ENCODE results near the gene NFATC2IP.
A peak's percentile ranks its signal among the peaks of the same experiment; 100 is the strongest.
"Not testable (repeated sequence)": the region's sequence is repeated elsewhere in the genome, so short reads cannot be mapped to it uniquely, and the experiment has no call there.

Gene NFATC2IP

GRCh38 chr16:28924762-28925385 lies 25.9 kb upstream of the NFATC2IP start, which contains the start of gene RABEP2:
Gene RABEP2, minus strand, starts transcription at chr16:28925238. Its CDS starts 75 bp downstream, at chr16:28925163.
- DNase-seq, result peak; percentile 93
- in situ Hi-C loops (cut with HindIII; ENCODE audit: low pct_ligation_motif_present, low pct_unique_long_range_greater_than_20kb, low sequenced_read_pairs), result no loop called here

DNA sequence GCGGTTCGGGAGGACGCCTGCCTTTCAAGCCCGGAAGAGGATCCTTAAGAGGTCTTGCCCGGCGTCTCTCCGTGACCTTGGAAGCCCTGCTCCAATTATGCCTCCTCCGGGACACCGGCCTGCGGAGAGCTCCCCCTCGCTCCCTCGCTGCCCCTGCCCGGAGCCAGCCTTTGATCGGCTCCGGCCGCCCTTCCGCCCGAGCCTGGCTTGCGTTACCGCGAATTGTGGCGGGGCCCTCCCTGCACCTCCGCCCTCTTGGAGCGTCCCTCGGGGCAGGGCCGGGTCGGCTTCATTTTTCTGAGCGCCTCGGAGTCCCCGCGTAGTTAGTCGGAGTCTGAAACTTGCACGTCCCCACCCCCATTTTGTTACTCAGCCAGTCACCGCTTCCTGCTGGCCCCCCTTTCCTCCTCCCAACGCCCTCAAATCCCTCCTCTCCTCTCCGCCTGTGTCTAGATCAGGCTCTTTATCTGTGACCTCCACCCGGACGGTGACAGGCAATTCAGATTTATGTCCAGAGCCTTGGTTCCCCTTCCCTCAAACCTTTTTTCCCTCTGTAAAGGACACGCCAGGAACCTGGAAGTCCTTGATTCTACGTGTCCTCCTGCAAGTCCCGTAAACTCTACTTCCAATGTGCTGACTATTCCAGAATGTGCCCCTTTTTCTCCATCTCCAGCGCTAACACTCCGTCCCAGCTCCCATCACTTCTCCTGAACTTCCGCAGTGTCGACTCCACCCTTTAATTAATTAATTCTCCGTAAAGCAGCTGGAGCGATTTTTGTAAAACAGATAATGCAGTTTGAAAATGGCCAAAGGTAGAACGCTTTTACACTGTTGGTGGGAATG lies 25.1 kb upstream of the NFATC2IP start:
- DNase-seq, result peak; percentile 80
- in situ Hi-C loops (cut with HindIII; ENCODE audit: low pct_ligation_motif_present, low pct_unique_long_range_greater_than_20kb, low sequenced_read_pairs), result no loop called here

DNA sequence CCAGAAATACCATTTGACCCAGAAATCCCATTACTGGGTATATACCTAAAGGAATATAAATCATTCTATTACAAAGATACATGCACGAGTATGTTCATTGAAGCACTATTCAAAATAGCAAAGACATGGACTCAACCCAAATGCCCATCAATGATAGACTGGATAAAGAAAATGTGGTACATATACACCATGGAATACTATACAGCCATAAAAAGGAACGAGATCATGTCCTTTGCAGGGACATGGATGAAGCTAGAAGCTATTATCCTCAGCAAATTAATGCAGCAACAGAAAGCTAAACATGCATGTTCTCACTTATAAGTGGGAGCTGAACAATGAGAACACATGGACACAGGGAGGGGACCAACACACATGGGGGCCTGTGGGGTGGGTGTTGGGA lies 24.5 kb upstream of the NFATC2IP start:
- in situ Hi-C loops (cut with HindIII; ENCODE audit: low pct_ligation_motif_present, low pct_unique_long_range_greater_than_20kb, low sequenced_read_pairs); DNase-seq: not testable (repeated sequence)

DNA sequence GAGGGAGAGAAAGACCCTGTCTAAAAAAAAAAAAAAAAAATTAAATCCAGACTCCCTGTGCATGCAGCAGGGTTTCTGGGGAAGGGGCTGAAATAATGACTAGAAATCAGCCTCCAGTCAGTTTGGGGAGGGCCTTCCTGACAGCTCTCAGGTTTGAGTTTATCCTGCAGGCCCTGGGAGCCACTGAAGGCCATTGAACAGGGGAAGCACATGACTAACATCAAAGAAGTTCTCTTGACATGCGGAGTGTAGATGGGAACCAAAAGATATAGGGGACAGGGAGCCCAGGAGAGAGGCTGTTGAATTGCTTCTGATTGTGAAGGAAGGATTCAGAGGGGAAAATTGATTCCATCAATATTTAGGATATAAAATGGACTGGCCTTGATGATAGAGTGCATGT lies 22.9 kb upstream of the NFATC2IP start:
- in situ Hi-C loops (cut with HindIII; ENCODE audit: low pct_ligation_motif_present, low pct_unique_long_range_greater_than_20kb, low sequenced_read_pairs), result no loop called here
- no peak for DNase-seq

- in situ Hi-C loops (cut with HindIII; ENCODE audit: low pct_ligation_motif_present, low pct_unique_long_range_greater_than_20kb, low sequenced_read_pairs), result no loop called here
- no peak for DNase-seq
Observed at GRCh38 chr16:28930203-28930602, 20.5 kb upstream of the NFATC2IP start.

DNA sequence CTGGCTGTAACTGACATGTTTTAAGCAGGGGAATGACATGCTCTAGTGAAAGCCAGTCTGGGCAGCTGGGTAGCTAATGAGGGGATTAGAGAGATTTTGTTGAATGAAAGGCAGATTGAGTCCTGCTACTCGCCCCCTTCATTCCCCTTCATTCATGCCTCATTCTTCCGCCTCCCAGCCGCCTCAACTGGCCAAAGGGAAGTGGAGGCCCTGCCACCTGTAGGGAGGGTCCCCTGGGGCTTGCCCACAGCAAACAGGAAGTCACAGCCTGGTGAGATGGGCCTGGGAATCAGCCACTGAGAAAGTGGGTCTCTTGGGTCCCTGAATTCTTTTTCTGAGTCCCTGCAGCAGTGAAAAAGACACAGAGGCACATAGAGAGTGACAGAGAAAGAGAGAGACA lies 20.1 kb upstream of the NFATC2IP start:
- no peak for DNase-seq
- in situ Hi-C loops (cut with HindIII; ENCODE audit: low pct_ligation_motif_present, low pct_unique_long_range_greater_than_20kb, low sequenced_read_pairs), result no loop called here

DNA sequence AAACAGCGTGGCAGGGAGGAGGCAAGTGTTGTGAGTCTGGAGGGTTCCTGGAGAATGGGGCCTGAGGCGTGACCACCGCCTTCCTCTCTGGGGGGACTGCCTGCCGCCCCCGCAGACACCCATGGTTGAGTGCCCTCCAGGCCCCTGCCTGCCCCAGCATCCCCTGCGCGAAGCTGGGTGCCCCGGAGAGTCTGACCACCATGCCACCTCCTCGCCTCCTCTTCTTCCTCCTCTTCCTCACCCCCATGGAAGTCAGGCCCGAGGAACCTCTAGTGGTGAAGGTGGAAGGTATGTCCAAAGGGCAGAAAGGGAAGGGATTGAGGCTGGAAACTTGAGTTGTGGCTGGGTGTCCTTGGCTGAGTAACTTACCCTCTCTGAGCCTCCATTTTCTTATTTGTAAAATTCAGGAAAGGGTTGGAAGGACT lies 18.9 kb upstream of the NFATC2IP start, which contains the start of gene CD19:
Gene CD19, plus strand, starts transcription at position 171 of the 425 bp plus-strand sequence. Its CDS starts 30 bp downstream, at position 201.
- no peak for DNase-seq
- in situ Hi-C loops (cut with HindIII; ENCODE audit: low pct_ligation_motif_present, low pct_unique_long_range_greater_than_20kb, low sequenced_read_pairs), result no loop called here

DNA sequence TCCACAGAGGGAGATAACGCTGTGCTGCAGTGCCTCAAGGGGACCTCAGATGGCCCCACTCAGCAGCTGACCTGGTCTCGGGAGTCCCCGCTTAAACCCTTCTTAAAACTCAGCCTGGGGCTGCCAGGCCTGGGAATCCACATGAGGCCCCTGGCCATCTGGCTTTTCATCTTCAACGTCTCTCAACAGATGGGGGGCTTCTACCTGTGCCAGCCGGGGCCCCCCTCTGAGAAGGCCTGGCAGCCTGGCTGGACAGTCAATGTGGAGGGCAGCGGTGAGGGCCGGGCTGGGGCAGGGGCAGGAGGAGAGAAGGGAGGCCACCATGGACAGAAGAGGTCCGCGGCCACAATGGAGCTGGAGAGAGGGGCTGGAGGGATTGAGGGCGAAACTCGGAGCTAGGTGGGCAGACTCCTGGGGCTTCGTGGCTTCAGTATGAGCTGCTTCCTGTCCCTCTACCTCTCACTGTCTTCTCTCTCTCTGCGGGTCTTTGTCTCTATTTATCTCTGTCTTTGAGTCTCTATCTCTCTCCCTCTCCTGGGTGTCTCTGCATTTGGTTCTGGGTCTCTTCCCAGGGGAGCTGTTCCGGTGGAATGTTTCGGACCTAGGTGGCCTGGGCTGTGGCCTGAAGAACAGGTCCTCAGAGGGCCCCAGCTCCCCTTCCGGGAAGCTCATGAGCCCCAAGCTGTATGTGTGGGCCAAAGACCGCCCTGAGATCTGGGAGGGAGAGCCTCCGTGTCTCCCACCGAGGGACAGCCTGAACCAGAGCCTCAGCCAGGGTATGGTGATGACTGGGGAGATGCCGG lies 18.2 kb upstream of the NFATC2IP start:
- DNase-seq, result no peak
- in situ Hi-C loops (cut with HindIII; ENCODE audit: low pct_ligation_motif_present, low pct_unique_long_range_greater_than_20kb, low sequenced_read_pairs), result no loop called here

DNA sequence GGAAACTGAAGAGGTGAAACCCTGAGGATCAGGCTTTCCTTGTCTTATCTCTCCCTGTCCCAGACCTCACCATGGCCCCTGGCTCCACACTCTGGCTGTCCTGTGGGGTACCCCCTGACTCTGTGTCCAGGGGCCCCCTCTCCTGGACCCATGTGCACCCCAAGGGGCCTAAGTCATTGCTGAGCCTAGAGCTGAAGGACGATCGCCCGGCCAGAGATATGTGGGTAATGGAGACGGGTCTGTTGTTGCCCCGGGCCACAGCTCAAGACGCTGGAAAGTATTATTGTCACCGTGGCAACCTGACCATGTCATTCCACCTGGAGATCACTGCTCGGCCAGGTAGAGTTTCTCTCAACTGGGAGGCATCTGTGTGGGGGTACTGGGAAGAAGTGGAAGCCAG lies 17.6 kb upstream of the NFATC2IP start:
- no peak for DNase-seq
- in situ Hi-C loops (cut with HindIII; ENCODE audit: low pct_ligation_motif_present, low pct_unique_long_range_greater_than_20kb, low sequenced_read_pairs), result no loop called here

DNA sequence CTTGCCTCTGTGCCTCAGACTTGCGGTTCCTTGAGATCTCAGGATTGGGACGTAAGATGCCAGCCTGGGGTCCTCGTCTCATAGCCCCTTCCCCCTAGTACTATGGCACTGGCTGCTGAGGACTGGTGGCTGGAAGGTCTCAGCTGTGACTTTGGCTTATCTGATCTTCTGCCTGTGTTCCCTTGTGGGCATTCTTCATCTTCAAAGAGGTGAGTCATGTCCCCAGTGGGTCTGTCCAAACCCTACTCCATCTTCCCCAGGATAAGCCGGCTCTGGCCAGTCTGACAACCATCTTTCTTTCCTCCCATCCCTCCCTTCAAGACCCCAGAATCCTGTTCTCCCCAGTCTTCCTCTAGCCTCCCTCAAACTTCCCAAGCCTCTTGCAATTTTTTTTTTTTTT lies 15.4 kb upstream of the NFATC2IP start:
- no peak for DNase-seq
- in situ Hi-C loops (cut with HindIII; ENCODE audit: low pct_ligation_motif_present, low pct_unique_long_range_greater_than_20kb, low sequenced_read_pairs), result no loop called here

DNA sequence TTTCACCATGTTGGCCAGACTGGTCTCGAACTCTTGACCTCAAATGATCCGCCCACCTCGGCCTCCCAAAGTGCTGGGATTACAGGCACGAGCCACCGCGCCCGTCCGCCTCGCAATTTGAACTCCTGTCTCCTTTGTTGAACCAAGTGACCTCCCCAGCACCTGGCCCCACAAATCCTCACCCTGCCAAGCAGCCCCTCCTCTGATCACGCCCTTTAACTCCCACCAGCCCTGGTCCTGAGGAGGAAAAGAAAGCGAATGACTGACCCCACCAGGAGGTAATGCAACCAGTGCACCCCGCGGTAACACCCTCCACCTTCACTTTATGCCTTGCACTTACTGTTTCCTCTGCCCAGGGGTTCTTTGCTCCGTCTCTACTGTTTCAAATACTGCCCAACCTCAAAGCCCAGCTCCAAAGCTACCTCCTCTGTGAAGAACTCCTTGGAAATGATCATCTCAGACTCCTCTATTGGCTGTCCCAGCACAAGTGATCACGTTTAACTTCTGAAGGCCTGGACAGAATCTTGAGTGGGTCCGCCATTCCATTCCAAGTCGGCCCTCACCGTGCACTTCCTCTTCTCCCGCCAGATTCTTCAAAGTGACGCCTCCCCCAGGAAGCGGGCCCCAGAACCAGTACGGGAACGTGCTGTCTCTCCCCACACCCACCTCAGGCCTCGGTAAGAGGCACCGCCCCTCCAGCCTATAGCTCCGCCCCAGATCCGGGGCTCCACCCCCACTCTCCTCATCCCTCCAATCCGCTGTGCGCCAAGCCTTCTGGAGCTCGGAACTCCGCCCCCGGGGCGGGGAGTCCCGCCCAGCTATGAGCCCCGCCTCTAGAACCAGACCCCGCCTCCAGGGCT lies 14.6 kb upstream of the NFATC2IP start:
- DNase-seq, result peak; percentile 27
- in situ Hi-C loops (cut with HindIII; ENCODE audit: low pct_ligation_motif_present, low pct_unique_long_range_greater_than_20kb, low sequenced_read_pairs), result no loop called here

DNA sequence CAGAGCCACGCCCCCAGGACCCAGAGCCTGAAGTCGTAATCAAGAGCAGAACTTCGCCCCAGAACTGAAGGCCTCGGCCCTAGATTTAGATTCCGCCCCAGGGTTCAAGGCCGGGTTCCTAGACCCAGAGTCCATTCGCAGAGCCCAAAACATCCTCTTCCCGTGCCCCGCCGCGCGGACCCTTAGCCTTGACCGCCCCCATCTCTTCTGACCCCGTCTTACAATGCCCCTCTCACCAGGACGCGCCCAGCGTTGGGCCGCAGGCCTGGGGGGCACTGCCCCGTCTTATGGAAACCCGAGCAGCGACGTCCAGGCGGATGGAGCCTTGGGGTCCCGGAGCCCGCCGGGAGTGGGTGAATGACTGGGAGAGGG lies 14.0 kb upstream of the NFATC2IP start:
- in situ Hi-C loops (cut with HindIII; ENCODE audit: low pct_ligation_motif_present, low pct_unique_long_range_greater_than_20kb, low sequenced_read_pairs), result no loop called here
- DNase-seq, result no peak

DNA sequence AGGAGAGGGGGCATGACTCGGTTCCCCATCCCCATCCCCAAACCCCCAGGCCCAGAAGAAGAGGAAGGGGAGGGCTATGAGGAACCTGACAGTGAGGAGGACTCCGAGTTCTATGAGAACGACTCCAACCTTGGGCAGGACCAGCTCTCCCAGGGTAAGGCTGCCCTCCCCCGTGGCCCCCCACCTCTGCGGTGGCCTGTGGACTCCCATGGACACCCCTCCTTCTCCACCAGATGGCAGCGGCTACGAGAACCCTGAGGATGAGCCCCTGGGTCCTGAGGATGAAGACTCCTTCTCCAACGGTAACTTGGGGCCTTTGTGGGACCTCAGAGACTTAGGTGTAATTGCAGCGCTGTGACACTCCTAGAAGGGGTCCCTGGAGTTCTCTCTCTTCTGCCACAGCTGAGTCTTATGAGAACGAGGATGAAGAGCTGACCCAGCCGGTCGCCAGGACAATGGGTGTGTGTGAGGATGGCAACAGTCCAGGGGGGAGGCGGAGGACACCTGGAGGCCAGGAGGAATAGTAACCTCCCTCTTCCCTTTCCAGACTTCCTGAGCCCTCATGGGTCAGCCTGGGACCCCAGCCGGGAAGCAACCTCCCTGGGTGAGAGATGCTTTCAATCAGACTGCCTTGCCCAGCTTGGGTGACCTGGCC lies 13.4 kb upstream of the NFATC2IP start:
- no peak for DNase-seq
- in situ Hi-C loops (cut with HindIII; ENCODE audit: low pct_ligation_motif_present, low pct_unique_long_range_greater_than_20kb, low sequenced_read_pairs), result no loop called here

DNA sequence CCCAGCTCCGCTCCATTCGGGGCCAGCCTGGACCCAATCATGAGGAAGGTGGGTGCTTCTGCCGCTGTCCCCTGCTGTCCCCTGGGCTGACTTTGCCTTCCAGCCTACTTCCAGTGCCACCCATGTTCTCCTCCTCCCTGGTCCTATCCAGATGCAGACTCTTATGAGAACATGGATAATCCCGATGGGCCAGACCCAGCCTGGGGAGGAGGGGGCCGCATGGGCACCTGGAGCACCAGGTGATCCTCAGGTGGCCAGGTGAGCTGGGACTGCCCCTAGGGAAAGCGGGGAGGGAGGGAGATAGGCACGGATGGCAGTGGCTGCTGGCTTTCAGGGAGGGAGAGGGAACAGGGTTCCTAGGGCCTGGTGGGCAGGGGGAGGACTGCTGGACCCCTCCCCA lies 12.0 kb upstream of the NFATC2IP start:
- in situ Hi-C loops (cut with HindIII; ENCODE audit: low pct_ligation_motif_present, low pct_unique_long_range_greater_than_20kb, low sequenced_read_pairs), result no loop called here
- DNase-seq, result no peak

DNA sequence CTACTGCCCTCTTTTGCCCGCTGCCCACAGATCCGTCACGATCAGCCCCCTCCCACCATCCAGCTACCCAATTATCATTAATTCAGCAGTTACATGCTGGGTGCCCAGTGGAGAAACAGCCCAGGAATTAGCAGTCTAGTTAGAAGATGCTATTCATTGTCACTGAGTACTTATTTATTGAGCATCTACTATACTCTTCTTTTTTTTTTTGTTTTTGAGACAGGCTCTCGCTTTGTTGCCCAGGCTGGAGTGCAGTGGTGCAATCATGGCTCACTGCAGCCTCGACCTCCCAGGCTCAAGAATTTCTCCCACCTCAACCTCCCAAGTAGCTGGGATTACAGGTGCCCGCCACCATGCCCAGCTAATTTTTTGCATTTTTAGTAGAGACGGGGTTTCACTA lies 10.9 kb upstream of the NFATC2IP start:
- DNase-seq, result not testable (repeated sequence)

GRCh38 chr16:28943281-28943680 lies 7.5 kb upstream of the NFATC2IP start:
- DNase-seq, result no peak
- in situ Hi-C loops (cut with HindIII; ENCODE audit: low pct_ligation_motif_present, low pct_unique_long_range_greater_than_20kb, low sequenced_read_pairs), result no loop called here

More for the DNA sequence above, 10.9 kb upstream of the NFATC2IP start:
- in situ Hi-C loops (cut with HindIII; ENCODE audit: low pct_ligation_motif_present, low pct_unique_long_range_greater_than_20kb, low sequenced_read_pairs), result not testable (repeated sequence)

- no peak for DNase-seq
- in situ Hi-C loops (cut with HindIII; ENCODE audit: low pct_ligation_motif_present, low pct_unique_long_range_greater_than_20kb, low sequenced_read_pairs), result no loop called here
Observed at GRCh38 chr16:28946681-28947080, 4.1 kb upstream of the NFATC2IP start.

GRCh38 chr16:28951410-28951943 lies 740 bp downstream of the NFATC2IP start:
- in situ Hi-C loops (cut with HindIII; ENCODE audit: low pct_ligation_motif_present, low pct_unique_long_range_greater_than_20kb, low sequenced_read_pairs), result no loop called here
- peak; percentile 35 for DNase-seq

All from ACHN (cell line).